ENCODE data around the gene LPAR3.
A peak's percentile ranks its signal among the peaks of the same experiment; 100 is the strongest.

The LPAR3 gene

DNA sequence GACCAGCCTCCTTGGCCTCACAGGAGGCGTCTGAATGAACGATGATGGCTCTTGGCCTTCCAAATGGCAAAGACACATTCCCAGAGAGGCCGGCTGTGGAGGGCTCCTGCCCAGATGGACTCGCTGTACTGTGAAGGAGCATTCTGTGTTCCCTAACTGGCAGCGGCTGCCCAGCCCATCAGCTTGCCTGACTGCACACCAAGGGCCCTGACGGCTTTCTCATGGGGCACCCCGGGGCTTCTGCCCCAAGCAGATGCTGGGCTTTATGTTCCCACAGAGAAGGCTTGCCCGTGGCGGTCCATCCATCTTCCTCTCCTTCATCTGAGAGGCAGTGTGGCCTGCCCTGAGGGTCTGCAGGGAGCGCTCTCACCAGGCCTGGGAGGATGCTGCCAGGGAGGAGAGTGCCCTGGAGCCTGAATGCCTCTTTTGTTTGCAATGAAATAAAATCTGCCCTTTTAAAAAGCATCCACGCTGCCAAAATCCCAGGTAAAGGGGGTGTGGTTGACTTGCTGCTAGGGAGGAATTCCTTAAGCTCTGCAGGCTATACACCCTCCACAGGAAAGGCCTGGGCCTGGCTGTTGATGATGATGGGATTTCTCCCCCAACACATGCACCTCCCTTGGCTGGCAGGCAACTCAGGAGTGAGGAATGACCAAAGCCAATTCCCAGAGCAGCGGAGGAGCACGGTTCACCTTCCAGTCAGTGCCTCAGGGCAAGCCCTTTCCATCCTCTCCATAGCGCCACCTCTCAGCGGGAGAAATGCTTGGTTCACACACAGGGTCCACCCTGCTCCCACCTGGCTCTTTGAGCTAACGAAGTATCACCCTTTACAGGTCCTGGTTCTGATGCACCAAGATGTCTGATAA lies 118.1 kb downstream of the LPAR3 start:
- DNase-seq (ENCODE audit: low read depth in 2 of 2): no peak

GRCh38 chr1:84773933-84774497 lies 119.0 kb downstream of the LPAR3 start:
- no peak for DNase-seq (ENCODE audit: low read depth in 2 of 2)

DNA sequence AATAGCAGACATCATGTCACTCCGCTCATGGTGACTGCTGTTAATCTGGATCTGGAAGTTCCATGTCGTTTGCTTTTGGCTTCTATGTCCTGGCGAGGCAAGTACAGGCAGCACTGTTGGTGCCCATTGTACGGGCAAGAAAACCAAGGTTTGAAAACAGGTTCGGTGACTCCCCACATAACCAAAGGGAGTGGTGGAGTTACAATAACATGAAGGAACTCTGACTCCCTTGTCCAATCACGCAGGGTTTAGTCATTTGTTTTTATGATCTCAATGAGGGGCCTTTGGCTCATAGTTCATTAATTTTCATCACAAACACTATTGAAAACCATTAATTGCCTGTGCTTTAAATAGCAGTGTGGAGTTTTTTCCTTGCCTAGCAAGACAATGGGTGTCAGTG lies 119.8 kb downstream of the LPAR3 start:
- DNase-seq (ENCODE audit: low read depth in 2 of 2): no peak

- peak; percentile 34 to 54 for DNase-seq (ENCODE audit: low read depth in 2 of 2)
These were observed 120.5 kb downstream of the LPAR3 start for GRCh38 chr1:84772428-84772943.

- DNase-seq (ENCODE audit: low read depth in 2 of 2): no peak
These were observed 121.1 kb downstream of the LPAR3 start for GRCh38 chr1:84771895-84772294.

DNA sequence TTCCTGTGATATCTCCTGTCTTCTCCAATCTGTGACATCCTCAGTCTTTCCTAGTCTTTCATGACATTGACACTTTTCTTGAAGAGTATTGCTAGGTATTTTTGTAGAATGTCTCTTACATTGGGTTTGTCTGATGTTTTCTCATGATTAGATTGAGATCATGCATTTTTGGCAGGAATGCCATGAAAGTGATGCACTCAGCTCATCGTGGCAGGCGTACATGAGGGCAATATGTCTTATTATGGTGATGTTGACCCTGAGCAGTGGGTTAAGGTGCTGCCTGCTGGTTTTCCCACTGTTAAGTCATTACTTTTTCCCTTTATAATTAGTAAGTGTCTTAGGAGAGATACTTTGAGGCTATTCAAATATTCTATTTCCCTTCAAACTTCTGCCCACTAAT lies 122.5 kb downstream of the LPAR3 start:
- DNase-seq (ENCODE audit: low read depth in 2 of 2): no peak

DNA sequence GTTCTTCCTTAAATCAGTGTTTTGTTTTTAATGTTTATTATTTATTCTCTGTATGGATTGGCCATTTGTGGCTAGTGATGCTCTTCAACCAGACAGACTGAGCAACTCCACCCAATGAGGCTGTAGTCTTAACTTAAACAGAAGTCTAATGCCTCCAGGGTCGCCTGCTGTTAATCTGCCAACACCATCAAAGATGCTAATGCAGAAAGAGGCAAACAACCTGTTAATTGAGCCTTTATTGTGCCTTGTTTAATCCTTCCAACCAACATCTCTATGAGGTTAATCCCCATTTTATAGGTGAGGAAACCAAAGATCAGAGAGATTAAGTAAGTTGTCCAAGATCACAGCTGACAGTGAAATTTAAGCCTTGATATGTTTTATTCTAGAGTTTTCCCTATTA lies 123.4 kb downstream of the LPAR3 start:
- no peak for DNase-seq (ENCODE audit: low read depth in 2 of 2)

DNA sequence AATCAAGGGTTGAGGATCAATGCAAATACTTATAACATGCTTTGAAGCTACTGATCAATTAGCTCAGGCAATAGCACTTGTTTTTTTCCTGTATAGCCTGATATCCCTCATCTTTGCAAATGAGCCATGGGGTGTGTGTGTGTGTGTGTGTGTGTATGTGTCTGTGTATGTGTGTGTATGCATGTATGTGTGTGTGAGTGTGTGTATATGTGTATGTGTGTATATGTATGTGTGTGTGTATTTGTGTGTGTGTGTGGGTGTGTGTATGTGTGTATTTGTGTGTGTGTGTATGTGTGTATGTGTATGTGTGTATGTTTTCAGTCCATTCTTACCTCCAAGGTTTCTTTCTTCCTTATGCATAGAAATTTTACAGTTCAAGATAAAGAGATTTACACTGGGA lies 124.4 kb downstream of the LPAR3 start:
- DNase-seq (ENCODE audit: low read depth in 2 of 2): no peak

DNA sequence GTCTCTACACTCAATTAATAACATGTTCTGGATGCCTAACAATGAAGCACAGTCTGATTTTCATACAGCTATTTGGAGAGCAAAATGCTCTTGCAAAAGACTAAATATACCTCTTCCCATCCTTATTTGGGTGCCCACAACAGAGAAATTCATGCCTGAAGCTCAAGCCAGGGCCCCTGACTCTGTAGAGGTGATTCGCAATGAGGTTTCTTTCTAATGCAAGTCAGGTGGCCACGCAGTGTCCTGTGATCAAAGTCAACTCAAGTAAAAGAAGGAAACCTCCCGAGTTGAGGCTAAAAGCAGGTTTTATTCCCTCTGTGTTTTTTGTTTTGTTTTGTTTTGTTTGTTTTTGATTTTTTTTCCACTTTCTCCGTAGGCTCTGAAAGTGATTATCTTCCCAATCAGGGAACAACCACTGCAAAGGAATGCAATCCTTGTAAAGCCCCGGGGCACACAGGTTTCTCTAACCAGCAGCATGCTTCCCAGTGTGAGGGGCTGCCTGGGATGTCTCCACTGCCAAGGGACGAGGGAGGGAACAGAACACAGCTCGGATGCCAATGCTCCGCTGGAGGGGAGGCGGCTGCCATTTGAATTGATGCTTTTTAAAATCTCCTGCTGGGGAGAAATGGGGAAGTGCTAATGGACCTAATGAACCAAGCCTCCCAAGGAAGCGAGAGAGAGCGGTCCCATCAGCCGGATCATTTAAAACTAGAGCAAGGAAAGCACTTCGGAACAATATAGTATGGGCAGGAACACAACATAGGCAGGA lies 128.9 kb downstream of the LPAR3 start:
- DNase-seq (ENCODE audit: low read depth in 2 of 2): no peak

DNA sequence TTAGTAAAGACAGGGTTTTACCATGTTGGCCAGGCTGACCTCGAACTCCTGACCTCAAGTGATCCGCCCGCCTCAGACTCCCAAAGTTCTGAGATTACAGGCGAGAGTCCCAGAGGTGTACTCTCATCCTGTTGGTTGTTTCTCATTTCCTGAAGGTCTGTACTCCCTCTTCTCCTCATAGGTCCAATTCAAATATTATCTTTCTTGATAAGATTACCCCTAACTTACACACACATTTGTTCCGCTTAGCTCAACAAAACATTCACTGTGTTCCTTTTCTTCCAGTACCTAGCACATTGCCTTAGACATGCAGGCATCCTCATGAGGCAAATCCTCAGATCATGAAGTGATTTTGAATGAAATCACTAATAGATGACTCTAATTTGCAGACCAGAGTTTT lies 130.3 kb downstream of the LPAR3 start:
- no peak for DNase-seq (ENCODE audit: low read depth in 2 of 2)
